ENCODE results near the gene GCNT2. TPM values are rescaled to one million over a fixed set of nuclear protein-coding genes. Genes with fewer than 3 reads are reported as not detected.
"Not testable (repeated sequence)": the region's sequence is repeated elsewhere in the genome, so short reads cannot be mapped to it uniquely, and the experiment has no call there.

The GCNT2 gene
- total RNA-seq, 1 experiment from 2014 or later: 27.3 TPM

GRCh38 chr6:10522929-10523573 is 1.9 kb downstream of the GCNT2 start:
- Histone ChIP-seq H3K27me3 (replicated peaks) (no peaks in the 10 kb centered on the region), H3K27ac (no peak overlapping the region), H3K4me3 (no peak overlapping the region), H3K4me1 (replicated peaks) (peaks cover 60% of the 10 kb centered on the region), H3K36me3 (no peaks in the 10 kb centered on the region), H3K9me3 (replicated peaks) (no peaks in the 10 kb centered on the region)
- no peak for DNase-seq (ENCODE audit: low read depth in 1 of 2, low spot score in 2 of 2)

DNA sequence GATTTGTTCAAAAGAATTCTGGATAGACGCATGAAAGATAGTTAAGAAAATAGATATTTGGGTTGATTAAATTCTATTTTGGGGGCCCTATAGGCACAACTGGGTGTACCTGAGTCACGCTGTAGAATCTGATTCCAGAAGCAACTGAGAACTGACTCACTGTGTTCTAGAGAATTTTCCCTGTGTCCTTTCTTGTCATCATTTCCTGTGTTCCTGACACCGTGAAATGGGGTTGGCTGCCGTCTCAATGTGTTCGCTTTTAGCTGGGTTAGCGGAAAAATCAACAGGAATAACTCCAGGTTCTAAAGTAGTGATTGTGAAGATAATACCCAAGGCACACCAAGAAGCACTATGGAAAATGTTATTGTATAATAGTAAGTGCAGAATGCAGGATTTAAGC is 5.0 kb downstream of the GCNT2 start:
- peaks cover 11% of the 10 kb centered on the region for H3K36me3 ChIP-seq
- no peaks in the 10 kb centered on the region for H3K27me3 ChIP-seq (replicated peaks)
- DNase-seq (ENCODE audit: low read depth in 1 of 2, low spot score in 2 of 2): no peak
- H3K27ac ChIP-seq: peak overlapping the region; percentile 57
- H3K4me1 ChIP-seq (replicated peaks): peaks cover 55% of the 10 kb centered on the region
- no peaks in the 10 kb centered on the region for H3K9me3 ChIP-seq (replicated peaks)
- no peak overlapping the region for H3K4me3 ChIP-seq

DNA sequence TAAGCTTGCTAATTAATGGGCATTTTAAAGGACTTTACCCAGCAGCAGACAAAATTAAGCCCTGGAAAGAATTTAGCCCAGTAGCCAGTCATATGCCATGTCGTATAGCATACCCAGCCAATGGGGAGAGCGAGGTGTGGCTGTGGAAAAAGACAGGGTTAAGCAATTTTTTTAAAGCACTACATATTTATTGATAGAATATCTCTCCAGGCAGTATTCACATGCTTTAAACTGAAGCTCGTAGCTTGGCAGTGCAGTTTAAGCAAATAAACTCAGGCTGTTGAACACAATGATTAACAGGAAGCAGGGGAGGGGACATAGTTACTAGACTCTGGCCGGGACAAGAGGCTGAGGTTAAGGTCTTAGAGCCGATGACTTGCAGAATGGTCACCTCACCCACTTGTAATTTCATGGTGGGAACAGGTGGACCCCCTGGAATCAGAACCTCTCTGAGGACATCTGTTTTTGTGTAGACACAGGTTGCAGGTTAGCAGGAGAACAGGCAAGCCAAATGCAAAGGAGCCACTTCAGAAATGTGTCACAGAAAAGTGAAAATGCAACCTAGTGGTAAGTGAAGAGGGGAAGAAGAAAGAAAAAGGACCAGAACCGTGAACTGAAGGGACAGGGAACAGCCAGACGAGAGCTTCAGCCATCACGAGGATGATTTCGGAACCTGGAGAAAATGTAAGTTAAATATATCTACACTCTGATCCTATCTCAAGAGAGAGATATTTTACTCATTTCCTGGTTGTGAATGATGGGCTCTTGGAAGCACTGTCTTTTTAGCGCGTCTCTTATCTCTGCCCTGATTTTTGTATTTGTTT is 7.2 kb downstream of the GCNT2 start:
- no peaks in the 10 kb centered on the region for H3K27me3 ChIP-seq (replicated peaks)
- H3K9me3 ChIP-seq (replicated peaks): no peaks in the 10 kb centered on the region
- DNase-seq (ENCODE audit: low read depth in 1 of 2, low spot score in 2 of 2): peak; percentile 54 to 73
- H3K4me1 ChIP-seq (replicated peaks): peaks cover 47% of the 10 kb centered on the region
- peaks cover 18% of the 10 kb centered on the region for H3K36me3 ChIP-seq
- peak overlapping the region; percentile 33 for H3K4me3 ChIP-seq
- peak overlapping the region; percentile 65 for H3K27ac ChIP-seq

DNA sequence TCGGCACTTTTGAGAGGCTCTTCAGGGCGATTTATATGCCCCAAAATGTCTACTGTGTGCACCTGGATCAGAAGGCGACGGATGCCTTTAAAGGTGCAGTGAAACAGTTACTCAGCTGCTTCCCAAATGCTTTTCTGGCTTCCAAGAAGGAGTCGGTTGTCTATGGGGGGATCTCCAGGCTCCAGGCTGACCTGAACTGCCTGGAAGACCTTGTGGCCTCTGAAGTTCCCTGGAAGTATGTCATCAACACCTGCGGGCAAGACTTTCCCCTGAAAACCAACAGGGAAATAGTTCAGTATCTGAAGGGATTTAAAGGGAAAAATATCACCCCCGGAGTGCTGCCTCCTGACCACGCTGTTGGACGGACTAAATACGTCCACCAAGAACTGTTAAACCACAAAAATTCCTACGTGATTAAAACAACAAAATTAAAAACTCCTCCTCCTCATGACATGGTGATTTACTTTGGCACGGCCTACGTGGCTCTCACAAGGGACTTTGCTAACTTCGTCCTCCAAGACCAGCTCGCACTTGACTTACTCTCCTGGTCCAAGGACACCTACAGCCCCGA is 8.2 kb downstream of the GCNT2 start:
- peak in 1 of 2 experiments; percentile 64 for DNase-seq (ENCODE audit: low read depth in 1 of 2, low spot score in 2 of 2)
- no peaks in the 10 kb centered on the region for H3K9me3 ChIP-seq (replicated peaks)
- H3K4me3 ChIP-seq: peak overlapping the region; percentile 33
- H3K36me3 ChIP-seq: peaks cover 18% of the 10 kb centered on the region
- H3K27ac ChIP-seq: peak overlapping the region; percentile 65
- peaks cover 47% of the 10 kb centered on the region for H3K4me1 ChIP-seq (replicated peaks)
- no peaks in the 10 kb centered on the region for H3K27me3 ChIP-seq (replicated peaks)

- H3K36me3 ChIP-seq: peaks cover 21% of the 10 kb centered on the region
- peaks cover 47% of the 10 kb centered on the region for H3K4me1 ChIP-seq (replicated peaks)
- not testable (repeated sequence) for H3K9me3 ChIP-seq (replicated peaks); H3K27me3 ChIP-seq (replicated peaks); DNase-seq (ENCODE audit: low read depth in 1 of 2, low spot score in 2 of 2)
- peak overlapping the region; percentile 33 for H3K4me3 ChIP-seq
- H3K27ac ChIP-seq: peak overlapping the region; percentile 65
These were observed 8.8 kb downstream of the GCNT2 start for GRCh38 chr6:10529828-10530374.

GRCh38 chr6:10531503-10531902 is 10.4 kb downstream of the GCNT2 start:
- no peak overlapping the region for H3K4me3 ChIP-seq
- peaks cover 21% of the 10 kb centered on the region for H3K36me3 ChIP-seq
- H3K27me3 ChIP-seq (replicated peaks): no peaks in the 10 kb centered on the region
- H3K27ac ChIP-seq: no peak overlapping the region
- H3K9me3 ChIP-seq (replicated peaks): no peaks in the 10 kb centered on the region
- peaks cover 38% of the 10 kb centered on the region for H3K4me1 ChIP-seq (replicated peaks)
- DNase-seq (ENCODE audit: low read depth in 1 of 2, low spot score in 2 of 2): no peak

- peaks cover 35% of the 10 kb centered on the region for H3K4me1 ChIP-seq (replicated peaks)
- H3K4me3 ChIP-seq: no peak overlapping the region
- H3K27me3 ChIP-seq (replicated peaks): no peaks in the 10 kb centered on the region
- DNase-seq (ENCODE audit: low read depth in 1 of 2, low spot score in 2 of 2): no peak
- H3K27ac ChIP-seq: no peak overlapping the region
- H3K9me3 ChIP-seq (replicated peaks): no peaks in the 10 kb centered on the region
- peaks cover 24% of the 10 kb centered on the region for H3K36me3 ChIP-seq
These were observed 10.8 kb downstream of the GCNT2 start for GRCh38 chr6:10531942-10532341.

DNA sequence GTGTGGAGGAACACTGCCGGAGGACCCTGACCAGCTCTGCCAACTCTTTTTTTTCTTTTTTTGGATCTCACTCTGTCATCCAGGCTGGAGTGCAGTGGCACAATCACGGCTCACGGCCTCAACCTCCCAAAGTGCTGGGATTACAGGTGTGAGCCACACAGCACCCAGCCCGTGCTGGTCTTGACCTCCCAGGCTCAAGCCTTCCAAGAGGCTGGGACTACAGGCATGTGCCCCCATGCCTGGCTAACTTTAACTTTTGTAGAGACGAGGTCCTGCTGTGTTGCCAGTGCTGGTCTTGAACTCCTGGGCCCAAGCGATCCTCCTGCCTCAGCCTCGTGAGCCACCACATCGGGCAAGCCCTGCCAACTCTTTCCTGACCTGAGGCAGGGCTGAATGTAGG is 11.2 kb downstream of the GCNT2 start:
- peaks cover 28% of the 10 kb centered on the region for H3K36me3 ChIP-seq
- no peaks in the 10 kb centered on the region for H3K9me3 ChIP-seq (replicated peaks)

DNA sequence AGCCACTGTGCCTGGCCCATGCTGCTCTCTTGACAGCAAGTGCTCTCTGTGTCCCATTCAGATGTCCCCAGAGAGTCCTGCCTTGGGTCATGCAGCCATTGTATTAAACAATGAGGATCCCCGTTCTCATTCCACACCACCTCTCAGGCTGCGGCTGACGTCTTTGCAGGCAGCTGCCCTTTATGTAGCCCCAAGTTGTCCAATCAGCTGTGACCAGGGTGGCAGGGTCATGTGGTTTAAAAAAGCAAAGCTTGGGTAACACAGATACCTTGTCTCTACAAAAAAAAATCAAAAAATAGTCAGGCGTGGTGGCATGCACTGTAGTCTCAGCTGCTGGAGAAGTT is 13.2 kb downstream of the GCNT2 start:
- Histone ChIP-seq H3K36me3 (peaks cover 32% of the 10 kb centered on the region), H3K27ac (no peak overlapping the region), H3K27me3 (replicated peaks) (no peaks in the 10 kb centered on the region), H3K9me3 (replicated peaks) (no peaks in the 10 kb centered on the region), H3K4me3 (no peak overlapping the region), H3K4me1 (replicated peaks) (peaks cover 14% of the 10 kb centered on the region)
- no peak for DNase-seq (ENCODE audit: low read depth in 1 of 2, low spot score in 2 of 2)

More for the DNA sequence above, 11.2 kb downstream of the GCNT2 start:
- Histone ChIP-seq H3K27ac (no peak overlapping the region), H3K4me3 (no peak overlapping the region), H3K4me1 (replicated peaks) (peaks cover 34% of the 10 kb centered on the region), H3K27me3 (replicated peaks) (no peaks in the 10 kb centered on the region)
- no peak for DNase-seq (ENCODE audit: low read depth in 1 of 2, low spot score in 2 of 2)

- Histone ChIP-seq H3K4me1 (replicated peaks) (peaks cover 11% of the 10 kb centered on the region), H3K4me3 (no peak overlapping the region), H3K27ac (no peak overlapping the region), H3K9me3 (replicated peaks) (no peaks in the 10 kb centered on the region), H3K27me3 (replicated peaks) (no peaks in the 10 kb centered on the region), H3K36me3 (peaks cover 24% of the 10 kb centered on the region)
- no peak for DNase-seq (ENCODE audit: low read depth in 1 of 2, low spot score in 2 of 2)
These were observed 14.0 kb downstream of the GCNT2 start for GRCh38 chr6:10535193-10535592.

GRCh38 chr6:10537726-10538125 is 16.6 kb downstream of the GCNT2 start:
- no peak overlapping the region for H3K27ac ChIP-seq
- no peaks in the 10 kb centered on the region for H3K9me3 ChIP-seq (replicated peaks)
- H3K4me3 ChIP-seq: no peak overlapping the region
- H3K27me3 ChIP-seq (replicated peaks): no peaks in the 10 kb centered on the region
- DNase-seq (ENCODE audit: low read depth in 1 of 2, low spot score in 2 of 2): no peak
- H3K36me3 ChIP-seq: peaks cover 29% of the 10 kb centered on the region
- H3K4me1 ChIP-seq (replicated peaks): no peaks in the 10 kb centered on the region

GRCh38 chr6:10540073-10540746 is 19.1 kb downstream of the GCNT2 start:
- Histone ChIP-seq H3K27ac (no peak overlapping the region), H3K4me3 (no peak overlapping the region), H3K9me3 (replicated peaks) (no peaks in the 10 kb centered on the region), H3K36me3 (peaks cover 29% of the 10 kb centered on the region), H3K4me1 (replicated peaks) (no peaks in the 10 kb centered on the region; the same call in 1 of the 2 replicates), H3K27me3 (replicated peaks) (no peaks in the 10 kb centered on the region)
- no peak for DNase-seq (ENCODE audit: low read depth in 1 of 2, low spot score in 2 of 2)

GRCh38 chr6:10541591-10541990 is 20.4 kb downstream of the GCNT2 start:
- Histone ChIP-seq H3K9me3 (replicated peaks) (no peaks in the 10 kb centered on the region), H3K36me3 (peaks cover 29% of the 10 kb centered on the region), H3K4me3 (no peak overlapping the region), H3K27ac (no peak overlapping the region), H3K27me3 (replicated peaks) (no peaks in the 10 kb centered on the region), H3K4me1 (replicated peaks) (peaks cover 9% of the 10 kb centered on the region)
- DNase-seq (ENCODE audit: low read depth in 1 of 2, low spot score in 2 of 2): no peak

Data from SJSA1 (cell line).